Choroid plexus epithelial cell (primary cell): Measurements from ENCODE around the gene LRRC1.

Experiments used
- DNase-seq: peaks from one replicate; pipeline ENCODE4 v3.0.0-alpha.2; 2010; ENCODE audit warnings: low read depth
- H3K4me3 ChIP-seq: 2 replicates; pipeline ENCODE4 v1.5.1; 2011; ENCODE audit warnings: low read depth, mild to moderate bottlenecking, control low read depth, low read length, moderate library complexity
- CTCF ChIP-seq: conservative IDR thresholded peaks from 2 replicates; pipeline ENCODE4 v1.5.1; 2011; ENCODE audit warnings: low read depth, mild to moderate bottlenecking, control low read depth, inconsistent platforms, low read length, moderate library complexity

LRRC1 gene

GRCh38 chr6:53944543-53944942 lies 149.7 kb downstream of the LRRC1 start:
- DNase-seq: no peak
- no peak overlapping the region for H3K4me3 ChIP-seq
- TF ChIP-seq CTCF: no peak

GRCh38 chr6:53945765-53946407 lies 151.1 kb downstream of the LRRC1 start:
- no peak for TF ChIP-seq CTCF
- H3K4me3 ChIP-seq: no peak overlapping the region
- no peak for DNase-seq

GRCh38 chr6:53947780-53948179 lies 153.0 kb downstream of the LRRC1 start:
- no peak for TF ChIP-seq CTCF
- H3K4me3 ChIP-seq: no peak overlapping the region
- no peak for DNase-seq

GRCh38 chr6:53951383-53951782 lies 156.6 kb downstream of the LRRC1 start:
- no peak for DNase-seq
- TF ChIP-seq CTCF: no peak
- H3K4me3 ChIP-seq: no peak overlapping the region

- peak; percentile 82 for DNase-seq
- peak; percentile 93 for TF ChIP-seq CTCF
- H3K4me3 ChIP-seq: no peak overlapping the region
Measured at GRCh38 chr6:53956068-53956711, 161.4 kb downstream of the LRRC1 start.

GRCh38 chr6:53956804-53957203 lies 162.0 kb downstream of the LRRC1 start:
- H3K4me3 ChIP-seq: no peak overlapping the region
- no peak for TF ChIP-seq CTCF
- DNase-seq: no peak

GRCh38 chr6:53959717-53960116 lies 164.9 kb downstream of the LRRC1 start:
- no peak for DNase-seq
- TF ChIP-seq CTCF: no peak
- no peak overlapping the region for H3K4me3 ChIP-seq
